ENCODE data around the gene MATN1. TPM values are rescaled to one million over a fixed set of nuclear protein-coding genes. Genes with fewer than 3 reads are reported as not detected.
A peak's percentile ranks its signal among the peaks of the same experiment; 100 is the strongest.

The MATN1 gene
- total RNA-seq, 4 donors from 2014 or later = not detected

DNA sequence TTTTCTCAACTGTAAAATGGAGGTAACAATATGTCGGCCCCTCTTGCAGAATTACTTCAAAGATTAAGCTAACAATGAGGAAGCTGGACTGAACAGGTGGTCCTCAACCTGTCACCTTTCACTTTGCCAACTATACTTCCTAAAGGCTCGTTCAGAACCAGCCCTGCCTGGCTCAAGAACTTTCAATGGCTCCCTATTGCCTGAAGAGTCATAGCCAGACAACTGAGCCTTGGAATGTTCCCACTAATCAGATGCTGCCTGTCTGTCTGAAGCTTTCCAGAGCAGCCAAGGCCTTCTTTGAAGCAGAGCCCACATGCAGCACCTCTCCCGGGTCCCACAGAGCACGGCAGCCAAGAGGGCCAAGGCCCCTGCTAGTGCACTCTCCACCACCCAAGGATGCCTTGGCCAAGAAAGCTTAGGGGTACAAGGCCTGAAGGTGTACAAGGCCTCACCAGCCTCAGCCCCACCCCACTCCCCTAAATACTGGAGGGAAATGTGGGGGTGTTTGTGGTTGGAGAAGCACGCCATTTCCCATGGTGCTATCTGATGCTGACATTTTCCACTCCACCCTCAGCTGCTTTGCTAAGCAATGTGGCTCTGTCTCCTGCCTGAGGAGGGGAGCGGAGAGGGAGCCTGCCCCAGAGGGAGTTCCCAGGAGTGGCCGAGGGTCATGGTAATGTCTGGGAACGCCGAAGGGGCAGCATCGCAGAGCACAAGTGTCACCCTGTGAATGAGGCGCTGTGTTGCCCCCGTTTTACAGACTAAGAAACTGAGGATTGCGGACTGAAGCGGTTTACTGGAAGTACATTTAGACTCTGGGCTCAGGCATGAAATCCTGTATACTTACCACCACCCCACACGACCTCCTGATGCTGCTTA lies 42.4 kb upstream of the MATN1 start:
- TF ChIP-seq, protein P1, sequence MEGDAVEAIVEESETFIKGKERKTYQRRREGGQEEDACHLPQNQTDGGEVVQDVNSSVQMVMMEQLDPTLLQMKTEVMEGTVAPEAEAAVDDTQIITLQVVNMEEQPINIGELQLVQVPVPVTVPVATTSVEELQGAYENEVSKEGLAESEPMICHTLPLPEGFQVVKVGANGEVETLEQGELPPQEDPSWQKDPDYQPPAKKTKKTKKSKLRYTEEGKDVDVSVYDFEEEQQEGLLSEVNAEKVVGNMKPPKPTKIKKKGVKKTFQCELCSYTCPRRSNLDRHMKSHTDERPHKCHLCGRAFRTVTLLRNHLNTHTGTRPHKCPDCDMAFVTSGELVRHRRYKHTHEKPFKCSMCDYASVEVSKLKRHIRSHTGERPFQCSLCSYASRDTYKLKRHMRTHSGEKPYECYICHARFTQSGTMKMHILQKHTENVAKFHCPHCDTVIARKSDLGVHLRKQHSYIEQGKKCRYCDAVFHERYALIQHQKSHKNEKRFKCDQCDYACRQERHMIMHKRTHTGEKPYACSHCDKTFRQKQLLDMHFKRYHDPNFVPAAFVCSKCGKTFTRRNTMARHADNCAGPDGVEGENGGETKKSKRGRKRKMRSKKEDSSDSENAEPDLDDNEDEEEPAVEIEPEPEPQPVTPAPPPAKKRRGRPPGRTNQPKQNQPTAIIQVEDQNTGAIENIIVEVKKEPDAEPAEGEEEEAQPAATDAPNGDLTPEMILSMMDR (IDR thresholded peaks at IDR 0.05) = no peak
- no peak for TF ChIP-seq POLR2A (IDR thresholded peaks at IDR 0.05)
- Histone ChIP-seq H3K4me1 (peaks cover 0 to 11% (median 7%) of the 10 kb centered on the region in 4 donors), H3K9me3 (no peaks in the 10 kb centered on the region), H3K4me3 (no peak overlapping the region), H3K27me3 (no peaks in the 10 kb centered on the region), H3K36me3 (no peaks in the 10 kb centered on the region), H3K27ac (no peak overlapping the region)
- no peak for DNase-seq

DNA sequence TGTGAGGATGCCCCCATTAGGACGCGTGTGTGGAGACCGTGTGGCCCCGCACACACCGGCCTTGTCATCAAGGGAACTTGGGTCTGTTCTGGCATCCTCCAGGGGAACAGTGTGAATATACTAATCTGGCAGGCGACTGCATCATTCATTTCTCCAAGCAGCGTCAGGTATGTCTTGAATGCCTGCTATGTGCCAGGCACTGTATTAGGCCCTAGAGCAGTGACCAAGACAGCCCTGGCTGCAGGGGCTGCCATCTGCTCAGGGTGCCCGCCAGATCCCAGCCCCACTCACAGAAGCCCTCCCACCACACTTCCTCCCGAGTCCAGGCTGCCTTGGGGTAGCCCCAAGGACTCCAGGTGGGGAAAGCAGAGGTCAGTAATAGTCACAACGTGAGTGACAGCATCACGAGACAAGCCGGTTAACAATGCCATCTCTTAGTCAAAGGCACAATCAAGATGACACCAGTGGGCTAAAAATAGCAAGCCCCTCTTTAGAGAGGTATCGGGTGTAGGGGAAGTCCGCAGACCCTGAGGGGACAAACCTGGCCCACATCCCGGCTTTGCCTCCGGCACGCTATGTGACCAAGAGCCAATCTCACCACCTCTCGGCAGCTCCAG lies 41.7 kb upstream of the MATN1 start:
- no peaks in the 10 kb centered on the region for H3K9me3 ChIP-seq
- peaks cover 0 to 18% (median 10%) of the 10 kb centered on the region in 4 donors for H3K4me1 ChIP-seq
- H3K4me3 ChIP-seq = no peak overlapping the region
- no peak overlapping the region for H3K27ac ChIP-seq
- no peaks in the 10 kb centered on the region for H3K27me3 ChIP-seq
- TF ChIP-seq POLR2A (IDR thresholded peaks at IDR 0.05) = no peak
- TF ChIP-seq, protein P1 (IDR thresholded peaks at IDR 0.05) = no peak
- no peaks in the 10 kb centered on the region for H3K36me3 ChIP-seq
- no peak for DNase-seq

DNA sequence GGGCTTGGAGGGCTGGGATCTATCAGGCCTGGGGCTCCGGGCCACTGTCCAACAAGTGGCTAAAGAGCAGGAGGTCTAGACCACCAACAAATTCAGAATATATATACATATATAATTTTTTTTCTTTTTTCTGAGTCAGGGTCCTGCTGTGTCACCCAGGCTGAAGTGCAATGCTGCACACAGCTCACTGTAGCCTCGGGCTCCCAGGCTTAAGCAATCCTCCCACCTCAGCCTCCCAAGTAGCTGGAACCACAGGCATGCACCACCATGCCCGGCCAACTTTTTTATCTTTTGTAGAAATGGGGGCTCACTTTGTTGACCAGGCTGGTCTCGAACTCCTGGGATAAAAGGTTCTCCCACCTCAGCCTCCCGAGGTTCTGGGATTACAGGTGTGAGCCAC lies 41.0 kb upstream of the MATN1 start:
- no peaks in the 10 kb centered on the region for H3K27me3 ChIP-seq
- no peak overlapping the region for H3K4me3 ChIP-seq

DNA sequence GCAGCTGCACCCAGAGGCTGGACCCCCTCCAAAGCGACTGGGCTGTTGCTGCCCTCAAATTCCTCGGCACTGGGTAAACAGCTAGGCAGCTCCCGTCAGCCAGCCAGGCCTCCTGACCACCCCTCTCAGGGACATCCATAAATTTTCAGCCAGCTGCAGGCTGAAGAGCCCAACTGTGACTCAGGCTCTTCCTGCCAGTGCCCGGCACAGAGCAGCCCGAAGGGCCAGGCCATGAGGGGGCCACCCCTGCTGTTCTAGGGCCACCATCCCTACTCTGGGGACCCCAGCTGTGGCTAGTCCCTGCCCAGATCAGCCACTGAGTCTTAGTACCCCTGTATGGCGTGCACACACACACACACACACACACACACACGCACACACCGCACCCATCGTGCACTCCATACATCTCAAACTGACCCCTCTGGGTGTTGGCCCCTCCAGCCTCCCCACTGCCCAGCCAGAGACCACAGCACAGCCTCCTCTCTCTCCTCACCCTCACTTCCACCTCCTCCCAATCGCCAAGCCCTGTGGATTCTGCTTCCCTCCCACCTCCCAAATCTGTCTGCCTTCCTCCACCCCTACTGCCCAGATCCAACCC lies 40.4 kb upstream of the MATN1 start:
- peaks cover 0 to 28% (median 15%) of the 10 kb centered on the region in 4 donors for H3K4me1 ChIP-seq
- H3K27me3 ChIP-seq = no peaks in the 10 kb centered on the region
- no peaks in the 10 kb centered on the region for H3K9me3 ChIP-seq
- no peak for TF ChIP-seq POLR2A (IDR thresholded peaks at IDR 0.05)
- TF ChIP-seq, protein P1 (IDR thresholded peaks at IDR 0.05) = no peak
- no peak overlapping the region for H3K4me3 ChIP-seq
- H3K27ac ChIP-seq = no peak overlapping the region
- H3K36me3 ChIP-seq = no peaks in the 10 kb centered on the region
- DNase-seq = no peak

More for the DNA sequence above, 41.0 kb upstream of the MATN1 start:
- no peak overlapping the region for H3K27ac ChIP-seq
- no peak for TF ChIP-seq POLR2A (IDR thresholded peaks at IDR 0.05)
- TF ChIP-seq, protein P1 (IDR thresholded peaks at IDR 0.05) = no peak
- no peak for DNase-seq
- H3K9me3 ChIP-seq = no peaks in the 10 kb centered on the region
- peaks cover 0 to 22% (median 12%) of the 10 kb centered on the region in 4 donors for H3K4me1 ChIP-seq
- no peaks in the 10 kb centered on the region for H3K36me3 ChIP-seq

DNA sequence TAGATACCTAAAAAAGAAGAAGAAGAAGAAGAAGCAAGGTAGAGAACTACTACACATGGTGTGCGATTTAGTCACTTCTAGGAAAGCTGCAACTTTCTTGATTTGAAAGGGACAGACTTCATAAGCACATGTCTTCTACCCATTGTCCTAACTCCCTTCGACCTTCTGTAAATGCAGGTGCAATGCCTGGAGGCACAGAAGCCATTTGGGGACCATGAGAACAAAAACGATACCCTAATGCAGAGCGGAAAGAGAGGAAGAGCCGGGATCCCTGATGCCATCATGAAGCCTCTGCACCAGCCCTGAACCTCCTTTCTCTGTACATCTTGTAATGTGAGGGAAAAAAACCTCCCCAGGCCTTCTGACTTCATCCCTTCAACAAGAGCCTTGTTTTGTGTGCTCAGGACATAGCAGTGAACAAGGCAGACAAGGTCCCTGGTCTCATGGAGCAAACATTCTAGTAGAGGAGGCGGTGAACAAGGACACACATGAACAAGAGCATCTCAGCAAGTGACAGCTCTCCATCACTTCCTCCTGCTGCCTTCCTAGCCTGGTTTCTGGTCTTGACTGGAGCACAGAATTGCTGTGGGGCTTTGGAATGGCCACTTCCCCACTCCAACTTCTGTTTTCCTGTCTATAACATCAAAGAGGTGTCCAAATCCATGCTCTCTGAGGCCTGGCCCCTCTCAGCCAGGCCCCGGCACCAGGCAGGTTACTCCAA lies 39.7 kb upstream of the MATN1 start:
- Histone ChIP-seq H3K27me3 (no peaks in the 10 kb centered on the region), H3K4me1 (peaks cover 0 to 35% (median 18%) of the 10 kb centered on the region in 4 donors), H3K36me3 (no peaks in the 10 kb centered on the region), H3K4me3 (no peak overlapping the region), H3K27ac (peak overlapping the region in 1 of 4 donors; percentile 40), H3K9me3 (no peaks in the 10 kb centered on the region)
- TF ChIP-seq, protein P1 (IDR thresholded peaks at IDR 0.05) = no peak
- TF ChIP-seq POLR2A (IDR thresholded peaks at IDR 0.05) = no peak
- DNase-seq = no peak

Data from Peyer's patch (tissue), 4 donors.